Loucy (cell line): ENCODE measurements around the gene PTPRT.

Source experiments
- H2AFZ ChIP-seq: fragments of 200-600 bp; sonication (generic); 2 replicates; pipeline ENCODE4 v1.6.0; 2016; ENCODE audit warnings: antibody characterized with exemption, mild to moderate bottlenecking, low read length, moderate library complexity
- H3F3A ChIP-seq: fragments of 200-600 bp; 2 replicates; pipeline ENCODE4 v1.6.0; 2016; ENCODE audit warnings: antibody characterized with exemption, low read depth, mild to moderate bottlenecking
- H3K27me3 ChIP-seq: fragments of 200-600 bp; sonication (generic); 2 replicates; pipeline ENCODE4 v1.6.1; 2014; ENCODE audit warnings: low read length, mild to moderate bottlenecking; ENCODE audit not compliant: insufficient read depth, poor library complexity, severe bottlenecking
- H3K36me3 ChIP-seq: fragments of 200-600 bp; sonication (generic); 2 replicates; pipeline ENCODE4 v1.6.1; 2016; ENCODE audit warnings: low read length; ENCODE audit not compliant: insufficient read depth
- H3K4me1 ChIP-seq: fragments of 200-600 bp; sonication (generic); 2 replicates; pipeline ENCODE4 v1.5.1; 2014; ENCODE audit warnings: low read length, mild to moderate bottlenecking; ENCODE audit not compliant: insufficient read depth, poor library complexity, severe bottlenecking
- H3K4me2 ChIP-seq: fragments of 200-600 bp; sonication (generic); 2 replicates; pipeline ENCODE4 v1.6.0; 2014; ENCODE audit warnings: antibody characterized with exemption, low read length, low read depth, mild to moderate bottlenecking; ENCODE audit not compliant: poor library complexity, severe bottlenecking
- H3K4me3 ChIP-seq: fragments of 200-600 bp; sonication (generic); 2 replicates; pipeline ENCODE4 v1.5.1; 2014; ENCODE audit warnings: low read length, mild to moderate bottlenecking, mixed read lengths; ENCODE audit not compliant: poor library complexity, severe bottlenecking
- H3K79me2 ChIP-seq: fragments of 200-600 bp; sonication (generic); 2 replicates; pipeline ENCODE4 v1.6.1; 2014; ENCODE audit warnings: low read length; ENCODE audit not compliant: insufficient read depth
- H3K9ac ChIP-seq: fragments of 200-600 bp; sonication (generic); 2 replicates; pipeline ENCODE4 v1.6.0; 2014; ENCODE audit warnings: mild to moderate bottlenecking, low read depth, low read length, moderate library complexity; ENCODE audit not compliant: poor library complexity, severe bottlenecking
- H3K9me2 ChIP-seq: fragments of 200-600 bp; sonication (generic); replicated peaks from 2 replicates; pipeline ENCODE4 v1.6.1; 2016; ENCODE audit warnings: low read depth, low read length, mixed read lengths
- H3K9me3 ChIP-seq: fragments of 200-600 bp; sonication (generic); 2 replicates; pipeline ENCODE4 v1.6.1; 2014; ENCODE audit warnings: mild to moderate bottlenecking, antibody characterized with exemption, low read length, low read depth; ENCODE audit not compliant: insufficient read depth
- H4K20me1 ChIP-seq: fragments of 200-600 bp; sonication (generic); 2 replicates; pipeline ENCODE4 v1.6.0; 2014; ENCODE audit warnings: antibody characterized with exemption, low read length, mild to moderate bottlenecking; ENCODE audit not compliant: insufficient read depth, poor library complexity, severe bottlenecking
- EZH2phosphoT487 ChIP-seq: fragments of 200-600 bp; IDR thresholded peaks from 2 replicates; pipeline ENCODE4 v1.6.1; 2018; ENCODE audit warnings: antibody characterized with exemption, mild to moderate bottlenecking, moderate library complexity, borderline replicate concordance
- TF ChIP-seq, protein P1 (sequence below): fragments of 200-600 bp; sonication (generic); conservative IDR thresholded peaks from 2 replicates; pipeline ENCODE4 v1.5.1; 2014; ENCODE audit warnings: mild to moderate bottlenecking, antibody characterized with exemption, low read length

PTPRT gene

DNA sequence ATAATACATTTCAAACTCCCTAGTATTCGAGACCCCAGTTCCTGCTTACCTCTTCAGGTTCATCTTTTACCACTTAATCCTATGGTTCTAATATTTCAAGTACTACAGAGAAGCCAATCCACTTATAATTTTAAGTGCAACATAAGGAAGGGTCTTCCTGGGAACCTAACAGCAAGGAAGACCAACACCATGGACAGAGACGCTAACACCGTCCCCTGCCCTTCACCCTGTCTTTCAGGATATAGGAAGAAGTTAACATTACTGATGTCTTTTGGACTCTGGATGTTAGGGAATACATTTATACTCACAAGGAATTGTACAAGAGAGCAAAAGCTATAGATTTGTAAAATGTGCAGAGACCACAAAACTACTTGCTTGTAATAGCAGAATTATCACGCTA is 1006.6 kb downstream of the PTPRT start:
- no peaks in the 10 kb centered on the region for H3K27me3 ChIP-seq
- no peaks in the 10 kb centered on the region for H3K79me2 ChIP-seq
- H3K4me2 ChIP-seq: no peak overlapping the region
- H3F3A ChIP-seq: no peaks in the 10 kb centered on the region
- no peaks in the 10 kb centered on the region for H4K20me1 ChIP-seq
- no peak overlapping the region for H3K4me3 ChIP-seq
- no peaks in the 10 kb centered on the region for H3K36me3 ChIP-seq
- H3K9ac ChIP-seq: no peak overlapping the region
- no peaks in the 10 kb centered on the region for H3K9me2 ChIP-seq
- no peak for TF ChIP-seq EZH2phosphoT487
- TF ChIP-seq, protein P1, sequence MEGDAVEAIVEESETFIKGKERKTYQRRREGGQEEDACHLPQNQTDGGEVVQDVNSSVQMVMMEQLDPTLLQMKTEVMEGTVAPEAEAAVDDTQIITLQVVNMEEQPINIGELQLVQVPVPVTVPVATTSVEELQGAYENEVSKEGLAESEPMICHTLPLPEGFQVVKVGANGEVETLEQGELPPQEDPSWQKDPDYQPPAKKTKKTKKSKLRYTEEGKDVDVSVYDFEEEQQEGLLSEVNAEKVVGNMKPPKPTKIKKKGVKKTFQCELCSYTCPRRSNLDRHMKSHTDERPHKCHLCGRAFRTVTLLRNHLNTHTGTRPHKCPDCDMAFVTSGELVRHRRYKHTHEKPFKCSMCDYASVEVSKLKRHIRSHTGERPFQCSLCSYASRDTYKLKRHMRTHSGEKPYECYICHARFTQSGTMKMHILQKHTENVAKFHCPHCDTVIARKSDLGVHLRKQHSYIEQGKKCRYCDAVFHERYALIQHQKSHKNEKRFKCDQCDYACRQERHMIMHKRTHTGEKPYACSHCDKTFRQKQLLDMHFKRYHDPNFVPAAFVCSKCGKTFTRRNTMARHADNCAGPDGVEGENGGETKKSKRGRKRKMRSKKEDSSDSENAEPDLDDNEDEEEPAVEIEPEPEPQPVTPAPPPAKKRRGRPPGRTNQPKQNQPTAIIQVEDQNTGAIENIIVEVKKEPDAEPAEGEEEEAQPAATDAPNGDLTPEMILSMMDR: no peak
- no peaks in the 10 kb centered on the region for H3K9me3 ChIP-seq
- no peak overlapping the region for H2AFZ ChIP-seq
- no peaks in the 10 kb centered on the region for H3K4me1 ChIP-seq

DNA sequence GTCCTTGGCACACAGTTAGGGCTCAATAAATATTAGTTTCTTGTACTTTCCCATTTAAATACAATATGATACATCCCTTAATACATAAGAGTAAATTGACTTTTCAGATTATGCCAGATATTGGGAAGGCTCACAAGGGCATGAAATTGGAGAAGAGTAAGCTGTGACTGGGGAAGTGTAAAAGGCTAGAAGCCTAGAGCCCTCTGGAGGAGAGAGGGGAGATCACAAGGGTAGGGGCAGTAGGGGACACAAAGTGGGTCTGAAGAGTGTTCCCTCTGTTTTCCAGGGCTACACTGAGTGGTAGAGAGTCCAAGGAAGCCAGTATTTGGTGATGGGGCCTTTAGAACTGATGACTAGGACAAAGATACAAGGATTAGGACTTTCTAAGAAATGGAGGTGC is 1008.6 kb downstream of the PTPRT start:
- H3K36me3 ChIP-seq: no peaks in the 10 kb centered on the region
- no peak overlapping the region for H3K4me2 ChIP-seq
- H3K9me2 ChIP-seq: no peaks in the 10 kb centered on the region
- H3K4me3 ChIP-seq: no peak overlapping the region
- TF ChIP-seq, protein P1: no peak
- no peak for TF ChIP-seq EZH2phosphoT487
- no peaks in the 10 kb centered on the region for H3K9me3 ChIP-seq
- H3F3A ChIP-seq: no peaks in the 10 kb centered on the region
- H2AFZ ChIP-seq: no peak overlapping the region
- H3K27me3 ChIP-seq: no peaks in the 10 kb centered on the region
- no peak overlapping the region for H3K9ac ChIP-seq
- H4K20me1 ChIP-seq: no peaks in the 10 kb centered on the region
- H3K79me2 ChIP-seq: no peaks in the 10 kb centered on the region
- H3K4me1 ChIP-seq: no peaks in the 10 kb centered on the region

GRCh38 chr20:42179768-42180167 is 1009.9 kb downstream of the PTPRT start:
- H3K9me2 ChIP-seq: no peaks in the 10 kb centered on the region
- H3K4me3 ChIP-seq: no peak overlapping the region
- H3K9me3 ChIP-seq: no peaks in the 10 kb centered on the region
- TF ChIP-seq, protein P1: no peak
- no peak for TF ChIP-seq EZH2phosphoT487
- H2AFZ ChIP-seq: no peak overlapping the region
- no peak overlapping the region for H3K9ac ChIP-seq
- no peaks in the 10 kb centered on the region for H3K79me2 ChIP-seq
- H3K4me1 ChIP-seq: no peaks in the 10 kb centered on the region
- H3F3A ChIP-seq: no peaks in the 10 kb centered on the region
- H3K36me3 ChIP-seq: no peaks in the 10 kb centered on the region
- no peaks in the 10 kb centered on the region for H4K20me1 ChIP-seq
- no peak overlapping the region for H3K4me2 ChIP-seq
- H3K27me3 ChIP-seq: no peaks in the 10 kb centered on the region
